Peyer's patch (tissue), 4 donors: ENCODE data around the gene CAPN1.

ENCODE experiments used
- POLR2A ChIP-seq, 2 donors: fragments of 450-650 bp; IDR thresholded peaks; one replicate each; pipeline ENCODE4 v1.5.1; 2017; ENCODE audit warnings: antibody characterized with exemption in 2 of 2, mild to moderate bottlenecking in 2 of 2, moderate library complexity in 2 of 2
- TF ChIP-seq, protein P1 (sequence below), 6 experiments: fragments of 450-650 bp in 4 of 6; fragments of 200-600 bp in 2 of 6; sonication (generic) in 1 of 6; IDR thresholded peaks; one replicate each; pipeline ENCODE4 v1.5.1; 2017 to 2019; ENCODE audit warnings: antibody characterized with exemption in 6 of 6, mild to moderate bottlenecking in 3 of 6, moderate library complexity in 1 of 6

DNA sequence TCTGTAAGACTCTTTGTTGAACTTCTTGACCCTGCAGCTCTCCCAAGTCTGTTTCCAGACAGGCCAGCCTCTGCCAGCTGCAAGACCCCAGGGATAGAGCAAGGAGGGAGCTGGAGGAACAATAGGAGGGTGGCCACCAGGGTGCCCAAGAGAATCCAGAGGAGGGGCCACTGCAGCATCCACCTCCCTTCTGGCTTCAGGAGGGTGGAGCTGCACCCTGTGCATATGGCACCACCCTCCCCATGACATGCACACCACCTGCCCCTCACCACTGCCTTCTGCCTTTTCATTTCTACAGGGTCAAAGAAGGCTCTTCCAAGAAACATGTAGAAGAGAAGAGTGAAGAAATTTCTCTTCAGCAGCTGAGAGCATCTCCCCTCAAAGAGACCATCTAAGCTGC is 60.0 kb downstream of the CAPN1 start:
- TF ChIP-seq, protein P1, sequence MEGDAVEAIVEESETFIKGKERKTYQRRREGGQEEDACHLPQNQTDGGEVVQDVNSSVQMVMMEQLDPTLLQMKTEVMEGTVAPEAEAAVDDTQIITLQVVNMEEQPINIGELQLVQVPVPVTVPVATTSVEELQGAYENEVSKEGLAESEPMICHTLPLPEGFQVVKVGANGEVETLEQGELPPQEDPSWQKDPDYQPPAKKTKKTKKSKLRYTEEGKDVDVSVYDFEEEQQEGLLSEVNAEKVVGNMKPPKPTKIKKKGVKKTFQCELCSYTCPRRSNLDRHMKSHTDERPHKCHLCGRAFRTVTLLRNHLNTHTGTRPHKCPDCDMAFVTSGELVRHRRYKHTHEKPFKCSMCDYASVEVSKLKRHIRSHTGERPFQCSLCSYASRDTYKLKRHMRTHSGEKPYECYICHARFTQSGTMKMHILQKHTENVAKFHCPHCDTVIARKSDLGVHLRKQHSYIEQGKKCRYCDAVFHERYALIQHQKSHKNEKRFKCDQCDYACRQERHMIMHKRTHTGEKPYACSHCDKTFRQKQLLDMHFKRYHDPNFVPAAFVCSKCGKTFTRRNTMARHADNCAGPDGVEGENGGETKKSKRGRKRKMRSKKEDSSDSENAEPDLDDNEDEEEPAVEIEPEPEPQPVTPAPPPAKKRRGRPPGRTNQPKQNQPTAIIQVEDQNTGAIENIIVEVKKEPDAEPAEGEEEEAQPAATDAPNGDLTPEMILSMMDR (IDR thresholded peaks at IDR 0.05) = no peak
- no peak for TF ChIP-seq POLR2A (IDR thresholded peaks at IDR 0.05)
